ENCODE results near the gene SNTG2.
A peak's percentile ranks its signal among the peaks of the same experiment; 100 is the strongest.
"Not testable (repeated sequence)": the region's sequence is repeated elsewhere in the genome, so short reads cannot be mapped to it uniquely, and the experiment has no call there.

The SNTG2 gene

DNA sequence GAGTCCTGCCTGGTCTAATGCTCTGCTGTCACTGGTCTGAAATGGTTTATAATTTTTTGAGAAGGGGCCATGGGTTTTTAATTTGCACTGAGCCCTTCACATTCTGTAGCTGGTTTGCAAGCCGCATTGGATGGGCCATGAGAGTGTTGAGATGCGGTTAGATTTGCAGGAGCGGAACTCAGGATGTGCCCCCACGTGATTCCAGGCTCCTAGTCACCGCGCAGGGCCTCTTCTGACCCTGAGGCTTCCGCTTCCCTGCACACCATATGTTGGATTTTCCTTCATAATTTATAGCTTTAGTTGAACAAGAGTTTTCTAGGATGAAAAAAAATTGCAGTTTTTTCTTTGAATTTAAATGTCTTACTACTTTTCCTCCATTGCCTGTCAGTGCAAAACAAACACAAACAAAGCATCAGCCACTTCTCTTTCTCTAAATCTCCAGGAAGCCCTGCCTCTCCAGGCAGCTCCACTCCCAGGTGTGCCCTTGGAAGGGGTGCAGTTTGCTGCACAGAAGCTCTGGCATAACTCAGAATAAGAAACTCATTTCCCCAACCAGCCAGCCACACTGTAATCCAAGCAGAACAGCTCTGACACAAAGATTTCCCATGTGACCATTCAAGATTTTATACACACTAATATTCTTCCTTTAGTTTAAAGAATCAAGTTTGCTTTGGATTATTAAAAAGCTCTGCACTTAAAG, 444.2 kb downstream of the SNTG2 start:
- peak; percentile 47 for DNase-seq

DNA sequence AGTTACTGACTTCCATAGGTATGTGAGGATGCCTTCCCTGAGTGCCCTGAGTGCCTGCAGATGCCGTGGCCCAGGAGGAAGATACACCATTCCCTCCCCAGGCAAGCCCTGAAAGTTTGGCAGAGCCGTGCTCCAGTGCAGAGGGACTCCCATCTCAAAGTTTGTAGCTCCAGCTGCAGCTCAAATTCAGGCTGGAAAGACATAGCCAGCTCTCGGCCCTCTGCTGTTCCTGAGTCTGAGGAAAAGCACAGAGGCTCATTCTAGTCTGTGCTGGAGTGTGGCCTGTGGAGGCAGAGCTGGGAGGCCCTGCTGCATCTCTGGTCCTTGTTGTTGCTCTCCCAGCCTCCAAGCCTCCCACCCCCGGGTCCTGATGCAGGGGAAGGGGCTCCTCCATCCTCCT, 446.7 kb downstream of the SNTG2 start:
- no peak for DNase-seq

- DNase-seq = no peak
Measured at GRCh38 chr2:1398191-1398590, 447.5 kb downstream of the SNTG2 start.

DNA sequence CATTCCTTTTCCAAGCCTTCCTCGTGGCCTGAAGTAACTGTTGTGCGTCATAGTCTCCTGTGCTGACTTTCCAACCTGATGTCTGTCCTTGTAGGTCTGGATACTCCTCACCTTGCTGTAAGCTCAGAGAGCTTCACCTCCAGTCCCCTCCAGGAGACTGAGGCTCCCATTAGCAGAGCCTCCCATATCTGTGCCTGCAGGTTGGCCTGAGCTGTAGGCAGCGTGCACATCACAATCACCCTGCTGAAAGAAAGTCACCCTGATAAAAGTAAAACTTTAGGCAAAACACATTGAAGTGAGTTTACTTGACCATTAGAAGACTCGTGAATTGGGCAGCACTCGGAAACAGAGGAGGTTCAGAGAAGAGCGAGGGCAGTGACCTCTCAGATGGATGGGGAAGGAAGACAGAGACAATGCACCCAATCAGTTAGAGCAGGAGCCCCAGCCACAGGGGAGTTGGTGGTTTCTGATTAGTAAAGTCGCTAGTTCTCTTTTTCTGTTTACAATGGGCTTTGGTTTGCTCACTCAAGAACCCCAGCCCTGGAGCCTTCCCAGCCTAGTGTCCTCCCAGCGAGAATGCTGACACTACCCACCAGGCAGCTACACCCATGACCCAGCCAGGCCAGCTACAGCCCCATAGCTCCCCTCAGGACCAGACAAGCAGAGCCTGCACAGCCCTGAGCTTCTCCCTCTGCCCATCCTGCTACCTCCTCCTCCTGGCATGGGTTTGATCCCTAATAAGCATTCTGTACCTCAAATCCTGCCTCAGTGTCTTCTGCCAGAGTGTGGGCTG, 450.5 kb downstream of the SNTG2 start:
- no peak for DNase-seq

- no peak for DNase-seq
Measured at GRCh38 chr2:1402064-1402463, 451.4 kb downstream of the SNTG2 start.

DNA sequence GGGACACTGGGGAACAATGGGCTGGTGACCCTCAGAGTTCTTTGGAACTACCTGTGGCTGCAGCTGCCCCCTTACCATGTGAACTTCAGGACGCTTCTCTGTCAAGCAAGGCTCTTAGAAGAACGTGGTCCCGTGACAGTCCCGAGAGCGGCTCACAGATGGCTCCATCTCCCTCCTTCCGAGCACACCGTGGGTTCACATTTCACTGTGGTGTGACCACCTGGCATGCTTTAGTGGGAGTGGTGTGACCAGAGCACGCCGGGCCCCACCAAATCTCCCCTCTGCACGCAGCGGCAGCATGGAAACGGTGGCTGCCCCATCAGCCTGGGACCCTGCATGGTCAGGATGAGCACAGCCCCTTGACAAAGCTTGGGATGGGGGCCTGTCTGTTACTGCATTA, 452.9 kb downstream of the SNTG2 start:
- DNase-seq = peak; percentile 73

GRCh38 chr2:1405124-1405523, 454.5 kb downstream of the SNTG2 start:
- no peak for DNase-seq

- DNase-seq = no peak
Measured at GRCh38 chr2:1405967-1406366, 455.3 kb downstream of the SNTG2 start.

GRCh38 chr2:1406434-1406833, 455.8 kb downstream of the SNTG2 start:
- no peak for DNase-seq

DNA sequence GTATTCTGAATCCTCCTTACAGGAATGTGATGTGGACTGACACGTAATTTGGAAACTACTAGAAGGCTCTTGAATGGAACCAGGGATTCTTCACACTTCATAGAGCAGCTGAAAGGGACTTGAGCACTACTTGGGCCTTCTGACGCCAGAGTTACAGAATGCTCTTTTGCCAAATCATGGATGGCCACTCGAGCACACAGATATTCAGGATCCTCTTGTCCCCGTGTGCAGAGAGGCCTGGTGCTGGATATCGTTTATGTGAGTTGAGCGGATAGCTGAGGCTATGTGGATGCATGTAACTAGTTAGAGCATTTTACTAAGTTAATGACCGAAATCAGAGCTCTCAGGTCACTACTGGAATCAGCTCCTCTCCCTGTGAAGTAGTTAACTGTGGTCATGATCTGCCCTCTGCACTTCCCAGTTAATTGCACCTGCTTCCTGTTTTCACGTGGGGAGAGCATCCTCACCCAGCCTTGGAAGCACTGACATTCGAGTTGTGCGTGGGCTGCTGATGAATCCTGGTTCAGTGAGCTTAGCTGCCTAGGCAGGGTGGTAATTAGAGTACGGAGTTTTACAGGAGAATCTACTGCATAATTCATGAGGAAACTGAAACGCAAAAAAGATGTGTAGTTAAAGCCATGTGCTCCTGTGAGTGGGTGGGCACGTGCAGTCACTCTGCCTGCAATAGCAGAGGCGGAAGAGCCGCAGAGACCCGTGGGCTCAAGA, 457.5 kb downstream of the SNTG2 start:
- no peak for DNase-seq

GRCh38 chr2:1413156-1413710, 462.6 kb downstream of the SNTG2 start, which contains the start of gene TPO:
TSS of gene TPO (plus strand) at chr2:1413463. CDS start at chr2:1414409, 946 bp downstream.
- DNase-seq = no peak

DNA sequence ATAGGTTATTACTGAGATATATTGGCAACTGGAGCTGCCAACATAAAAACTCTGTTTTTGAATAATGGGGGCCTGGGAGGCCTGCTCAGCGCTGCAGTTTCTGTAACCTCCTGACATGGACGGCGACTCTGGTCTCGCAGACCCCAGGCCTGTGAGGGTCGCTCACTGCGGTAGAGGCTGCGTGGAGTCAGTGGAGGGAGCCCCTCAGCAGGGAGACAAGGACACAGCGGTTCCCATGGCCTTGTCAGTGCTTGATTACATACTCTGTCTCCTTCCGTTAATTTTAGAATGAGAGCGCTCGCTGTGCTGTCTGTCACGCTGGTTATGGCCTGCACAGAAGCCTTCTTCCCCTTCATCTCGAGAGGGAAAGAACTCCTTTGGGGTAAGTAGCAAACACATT, 463.5 kb downstream of the SNTG2 start:
- DNase-seq = no peak

DNA sequence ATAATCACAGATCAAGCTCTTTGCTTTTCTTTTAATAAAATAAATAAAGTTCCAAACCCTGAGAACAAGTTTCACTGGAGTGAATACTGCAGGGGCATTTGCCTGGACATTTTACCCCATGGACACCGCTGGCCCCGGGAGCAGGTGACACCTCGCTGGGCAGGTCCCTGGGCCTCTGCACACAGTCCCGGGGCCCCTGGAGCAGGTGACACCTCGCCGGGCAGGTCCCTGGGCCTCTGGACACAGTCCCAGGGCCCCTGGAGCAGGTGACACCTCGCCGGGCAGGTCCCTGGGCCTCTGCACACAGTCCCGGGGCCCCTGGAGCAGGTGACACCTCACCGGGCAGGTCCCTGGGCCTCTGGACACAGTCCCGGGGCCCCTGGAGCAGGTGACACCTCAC, 464.3 kb downstream of the SNTG2 start:
- DNase-seq = not testable (repeated sequence)

DNA sequence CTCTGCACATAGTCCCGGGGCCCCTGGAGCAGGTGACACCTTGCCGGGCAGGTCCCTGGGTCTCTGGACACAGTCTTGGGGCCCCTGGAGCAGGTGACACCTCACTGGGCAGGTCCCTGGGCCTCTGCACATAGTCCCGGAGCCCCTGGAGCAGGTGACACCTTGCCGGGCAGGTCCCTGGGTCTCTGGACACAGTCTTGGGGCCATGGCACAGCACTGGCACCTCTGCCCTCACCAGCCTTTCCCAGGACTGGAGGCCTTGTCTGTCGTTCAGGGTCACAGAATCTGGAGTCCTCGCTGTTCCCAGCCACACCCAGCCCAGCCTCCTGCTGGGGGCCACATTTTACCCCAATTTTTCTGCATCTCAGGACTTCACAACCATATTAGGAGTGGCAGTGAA, 464.9 kb downstream of the SNTG2 start:
- DNase-seq = no peak
